ENCODE measurements around the gene AMOT. TPM values are rescaled to one million over a fixed set of nuclear protein-coding genes. Genes with fewer than 3 reads are reported as not detected.

AMOT gene
- total and polyA plus RNA-seq, 2 of the 4 experiments (the other 2 are of a cell fraction): 4.7 to 9.1 TPM

DNA sequence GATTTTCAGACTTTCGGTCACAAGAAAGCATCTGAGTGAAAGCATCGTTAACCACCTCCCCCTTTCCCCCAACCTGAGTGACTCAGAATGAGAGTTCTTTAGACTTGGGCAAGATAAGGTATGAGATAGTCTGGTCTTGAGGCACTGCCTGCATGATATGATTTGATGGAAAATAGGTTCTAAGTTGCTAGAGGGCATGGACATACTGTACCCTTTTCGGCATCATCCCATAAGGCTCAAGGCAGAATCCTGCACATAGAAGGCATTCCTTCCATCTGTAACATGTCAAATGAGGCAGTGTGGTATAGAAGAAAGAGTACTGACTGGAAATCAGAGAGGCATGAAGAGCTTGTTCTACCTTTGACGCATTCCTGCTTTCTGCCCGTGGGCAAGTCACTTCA, 16.8 kb upstream of the AMOT start:
- ChIA-PET CTCF (no interaction called here), POLR2A (ENCODE audit: unreplicated experiment) (no interaction called here)
- H3K4me1 ChIP-seq (ENCODE audit: control insufficient read depth, insufficient read depth, low read length): no peaks in the 10 kb centered on the region
- H2BK5ac ChIP-seq (ENCODE audit: low read depth, low read length, poor library complexity, severe bottlenecking): no peak overlapping the region
- no peaks in the 10 kb centered on the region for H3K79me1 ChIP-seq (ENCODE audit: low read depth in 1 of 2, low read length in 2 of 2)
- dilution Hi-C loops (cut with HindIII; ENCODE audit: low sequenced_read_pairs, unreplicated experiment) (no loop called here), in situ Hi-C loops (cut with MboI; ENCODE audit: low sequenced_read_pairs) (no loop called here), intact Hi-C loops (cut with micrococcal nuclease) (no loop called here)
- no peak overlapping the region for H2AK9ac ChIP-seq (replicated peaks; ENCODE audit: low read depth, low read length, poor library complexity)
- H2AK5ac ChIP-seq (ENCODE audit: low read depth, low read length): no peak overlapping the region
- H3K14ac ChIP-seq (replicated peaks; ENCODE audit: low read depth, low read length): no peak overlapping the region
- no peak overlapping the region for H3K4me2 ChIP-seq (ENCODE audit: low read depth, low read length)
- H2AFZ ChIP-seq (replicated peaks; ENCODE audit: low read length, poor library complexity): no peak overlapping the region
- no peak overlapping the region for H3K9ac ChIP-seq (ENCODE audit: low read depth, low read length)
- peaks cover 11% of the 10 kb centered on the region for H3K27me3 ChIP-seq (ENCODE audit: control insufficient read depth, insufficient read depth, low read length)
- no peaks in the 10 kb centered on the region for H3K36me3 ChIP-seq (ENCODE audit: control insufficient read depth, insufficient read depth, low read length)
- H3K9me1 ChIP-seq (ENCODE audit: insufficient read depth, low read length): no peaks in the 10 kb centered on the region
- no peak overlapping the region for H3K4ac ChIP-seq (ENCODE audit: low read depth, low read length)
- ATAC-seq (ENCODE audit: low read depth) (no peak), DNase-seq (no peak)
- no peak overlapping the region for H2BK15ac ChIP-seq (ENCODE audit: low read depth, low read length)
- H2BK120ac ChIP-seq (ENCODE audit: low read depth, low read length): no peak overlapping the region
- H3K9me3 ChIP-seq (ENCODE audit: control insufficient read depth, insufficient read depth, low read length): no peaks in the 10 kb centered on the region
- no peak overlapping the region for H3K18ac ChIP-seq (ENCODE audit: low read depth, low read length)
- no peak overlapping the region for H3K56ac ChIP-seq (ENCODE audit: extremely low read depth, insufficient read depth, low read length)
- H4K91ac ChIP-seq (ENCODE audit: insufficient read depth, low read depth, low read length): no peak overlapping the region
- no peak overlapping the region for H4K8ac ChIP-seq (ENCODE audit: low read depth in 2 of 2, low read length in 2 of 2)
- TF ChIP-seq MAZ (IDR thresholded peaks at IDR 0.05; ENCODE audit: borderline replicate concordance, low read depth, low read length) (no peak), RCOR1 (IDR thresholded peaks at IDR 0.05; ENCODE audit: insufficient replicate concordance, low read length) (no peak), BHLHE40 (IDR thresholded peaks at IDR 0.05; ENCODE audit: low read depth, low read length) (no peak), POLR2A (IDR thresholded peaks at IDR 0.05; ENCODE audit: low read depth, low read length) (no peak), MXI1 (IDR thresholded peaks at IDR 0.05; ENCODE audit: borderline replicate concordance, low read depth, low read length) (no peak), SMC3 (IDR thresholded peaks at IDR 0.05; ENCODE audit: low read depth, low read length) (no peak), CHD1 (IDR thresholded peaks at IDR 0.05; ENCODE audit: low read depth, low read length) (no peak), FOS (IDR thresholded peaks at IDR 0.05; ENCODE audit: low read depth, low read length) (no peak), MAFK (IDR thresholded peaks at IDR 0.05; ENCODE audit: low read depth, low read length) (no peak), CEBPB (IDR thresholded peaks at IDR 0.05; ENCODE audit: low read depth, low read length) (no peak), RAD21 (IDR thresholded peaks at IDR 0.05; ENCODE audit: low read length) (no peak), NFE2L2 (IDR thresholded peaks at IDR 0.05; ENCODE audit: low read depth, low read length) (no peak), RFX5 (IDR thresholded peaks at IDR 0.05; ENCODE audit: low read depth, low read length) (no peak)
- TF ChIP-seq, protein P1, sequence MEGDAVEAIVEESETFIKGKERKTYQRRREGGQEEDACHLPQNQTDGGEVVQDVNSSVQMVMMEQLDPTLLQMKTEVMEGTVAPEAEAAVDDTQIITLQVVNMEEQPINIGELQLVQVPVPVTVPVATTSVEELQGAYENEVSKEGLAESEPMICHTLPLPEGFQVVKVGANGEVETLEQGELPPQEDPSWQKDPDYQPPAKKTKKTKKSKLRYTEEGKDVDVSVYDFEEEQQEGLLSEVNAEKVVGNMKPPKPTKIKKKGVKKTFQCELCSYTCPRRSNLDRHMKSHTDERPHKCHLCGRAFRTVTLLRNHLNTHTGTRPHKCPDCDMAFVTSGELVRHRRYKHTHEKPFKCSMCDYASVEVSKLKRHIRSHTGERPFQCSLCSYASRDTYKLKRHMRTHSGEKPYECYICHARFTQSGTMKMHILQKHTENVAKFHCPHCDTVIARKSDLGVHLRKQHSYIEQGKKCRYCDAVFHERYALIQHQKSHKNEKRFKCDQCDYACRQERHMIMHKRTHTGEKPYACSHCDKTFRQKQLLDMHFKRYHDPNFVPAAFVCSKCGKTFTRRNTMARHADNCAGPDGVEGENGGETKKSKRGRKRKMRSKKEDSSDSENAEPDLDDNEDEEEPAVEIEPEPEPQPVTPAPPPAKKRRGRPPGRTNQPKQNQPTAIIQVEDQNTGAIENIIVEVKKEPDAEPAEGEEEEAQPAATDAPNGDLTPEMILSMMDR (conservative IDR thresholded peaks at IDR 0.05; ENCODE audit: low read depth, low read length): no peak
- TF ChIP-seq, protein P2, sequence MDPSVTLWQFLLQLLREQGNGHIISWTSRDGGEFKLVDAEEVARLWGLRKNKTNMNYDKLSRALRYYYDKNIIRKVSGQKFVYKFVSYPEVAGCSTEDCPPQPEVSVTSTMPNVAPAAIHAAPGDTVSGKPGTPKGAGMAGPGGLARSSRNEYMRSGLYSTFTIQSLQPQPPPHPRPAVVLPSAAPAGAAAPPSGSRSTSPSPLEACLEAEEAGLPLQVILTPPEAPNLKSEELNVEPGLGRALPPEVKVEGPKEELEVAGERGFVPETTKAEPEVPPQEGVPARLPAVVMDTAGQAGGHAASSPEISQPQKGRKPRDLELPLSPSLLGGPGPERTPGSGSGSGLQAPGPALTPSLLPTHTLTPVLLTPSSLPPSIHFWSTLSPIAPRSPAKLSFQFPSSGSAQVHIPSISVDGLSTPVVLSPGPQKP (IDR thresholded peaks at IDR 0.05; ENCODE audit: borderline replicate concordance, low read depth, low read length): no peak
- TF ChIP-seq, protein P3, sequence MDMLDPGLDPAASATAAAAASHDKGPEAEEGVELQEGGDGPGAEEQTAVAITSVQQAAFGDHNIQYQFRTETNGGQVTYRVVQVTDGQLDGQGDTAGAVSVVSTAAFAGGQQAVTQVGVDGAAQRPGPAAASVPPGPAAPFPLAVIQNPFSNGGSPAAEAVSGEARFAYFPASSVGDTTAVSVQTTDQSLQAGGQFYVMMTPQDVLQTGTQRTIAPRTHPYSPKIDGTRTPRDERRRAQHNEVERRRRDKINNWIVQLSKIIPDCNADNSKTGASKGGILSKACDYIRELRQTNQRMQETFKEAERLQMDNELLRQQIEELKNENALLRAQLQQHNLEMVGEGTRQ (IDR thresholded peaks at IDR 0.05; ENCODE audit: low read depth, low read length): no peak
- WGBS, 2 experiments (ENCODE audit: extremely low coverage in 2 of 2, insufficient read length in 1 of 2): no CpG with 5 or more reads among the region's 5 CpGs
- no peak overlapping the region for H3K27ac ChIP-seq (ENCODE audit: insufficient read depth, low read length)
- BruUV-seq (replicated peaks): no TSS peak
- no peak overlapping the region for H3K23ac ChIP-seq (ENCODE audit: low read depth, low read length)
- H4K20me1 ChIP-seq (ENCODE audit: insufficient read depth, low read length): no peaks in the 10 kb centered on the region
- H2BK20ac ChIP-seq (ENCODE audit: low read depth, low read length): no peak overlapping the region
- H3K4me3 ChIP-seq (ENCODE audit: insufficient read depth, low read depth, low read length): no peak overlapping the region
- H4K5ac ChIP-seq (ENCODE audit: low read depth, low read length): no peak overlapping the region
